Stimulated activated naive CD8-positive, alpha-beta T cell treated with anti-CD3 and anti-CD28 coated beads, Interleukin-15, amount 100 ng/mL, for 72 hours (primary cell): ENCODE data around the gene ECT2.
"Not testable (repeated sequence)": the region's sequence is repeated elsewhere in the genome, so short reads cannot be mapped to it uniquely, and the experiment has no call there.

Experiments
- ATAC-seq: fragments of 150-1000 bp; cut with Tn5 transposase; 2 replicates; pipeline ENCODE4 v1.10.0; 2021; ENCODE audit warnings: mild to moderate bottlenecking, moderate library complexity
- DNase-seq, 2 donors: peaks; one replicate each; pipeline ENCODE4 v3.0.0; 2021 to 2022
- H3K27ac Mint-ChIP-seq, 2 donors: one replicate each; pipeline ENCODE4 v1.8.0; 2022; ENCODE audit warnings: mild to moderate bottlenecking in 2 of 2, mixed read lengths in 2 of 2, moderate library complexity in 2 of 2
- H3K27me3 Mint-ChIP-seq: one replicate; pipeline ENCODE4 v1.8.0; 2022; ENCODE audit warnings: mixed read lengths
- H3K4me1 Mint-ChIP-seq: one replicate; pipeline ENCODE4 v1.8.0; 2022; ENCODE audit warnings: mild to moderate bottlenecking, mixed read lengths
- H3K4me3 Mint-ChIP-seq, 2 donors: one replicate each; pipeline ENCODE4 v1.8.0; 2022; ENCODE audit warnings: mild to moderate bottlenecking in 2 of 2, mixed read lengths in 2 of 2, moderate library complexity in 1 of 2
- H3K9me3 Mint-ChIP-seq, 2 donors: one replicate each; pipeline ENCODE4 v1.8.0; 2022; ENCODE audit warnings: mixed read lengths in 2 of 2

The ECT2 gene

DNA sequence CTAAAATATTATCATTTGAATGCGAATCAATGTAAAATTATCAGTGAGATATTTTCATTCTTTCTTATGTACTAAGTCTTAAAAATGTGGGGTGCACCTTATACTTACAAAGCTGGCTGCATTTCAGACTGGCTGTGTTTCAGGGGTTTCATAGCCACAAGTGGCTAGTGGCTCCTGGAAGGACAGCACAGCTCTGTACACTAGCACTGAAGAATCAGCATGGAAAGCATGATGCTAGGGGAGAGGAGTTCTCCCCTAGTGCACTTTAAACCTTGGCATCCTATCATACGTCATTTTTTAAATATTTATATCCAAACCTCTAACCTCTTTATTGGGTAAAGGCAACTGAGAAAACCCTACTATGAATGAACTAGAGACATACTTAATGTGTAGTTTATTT is 66.4 kb downstream of the ECT2 start:
- no peak overlapping the region for H3K27ac Mint-ChIP-seq
- no peaks in the 10 kb centered on the region for H3K9me3 Mint-ChIP-seq
- H3K27me3 Mint-ChIP-seq, result no peaks in the 10 kb centered on the region
- DNase-seq (no peak), ATAC-seq (no peak)
- no peak overlapping the region for H3K4me3 Mint-ChIP-seq
- H3K4me1 Mint-ChIP-seq, result no peaks in the 10 kb centered on the region

DNA sequence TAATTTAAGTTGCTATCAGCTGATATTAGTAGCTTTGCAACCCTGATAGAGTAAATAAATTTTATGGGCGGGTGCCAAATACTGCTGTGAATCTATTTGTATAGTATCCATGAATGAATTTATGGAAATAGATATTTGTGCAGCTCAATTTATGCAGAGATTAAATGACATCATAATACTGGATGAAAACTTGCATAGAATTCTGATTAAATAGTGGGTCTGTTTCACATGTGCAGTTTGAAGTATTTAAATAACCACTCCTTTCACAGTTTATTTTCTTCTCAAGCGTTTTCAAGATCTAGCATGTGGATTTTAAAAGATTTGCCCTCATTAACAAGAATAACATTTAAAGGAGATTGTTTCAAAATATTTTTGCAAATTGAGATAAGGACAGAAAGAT is 70.0 kb downstream of the ECT2 start:
- H3K27me3 Mint-ChIP-seq, result no peaks in the 10 kb centered on the region
- no peak for ATAC-seq
- H3K27ac Mint-ChIP-seq, result no peak overlapping the region
- no peaks in the 10 kb centered on the region for H3K9me3 Mint-ChIP-seq
- no peaks in the 10 kb centered on the region for H3K4me1 Mint-ChIP-seq
- H3K4me3 Mint-ChIP-seq, result no peak overlapping the region
- DNase-seq, result no peak

DNA sequence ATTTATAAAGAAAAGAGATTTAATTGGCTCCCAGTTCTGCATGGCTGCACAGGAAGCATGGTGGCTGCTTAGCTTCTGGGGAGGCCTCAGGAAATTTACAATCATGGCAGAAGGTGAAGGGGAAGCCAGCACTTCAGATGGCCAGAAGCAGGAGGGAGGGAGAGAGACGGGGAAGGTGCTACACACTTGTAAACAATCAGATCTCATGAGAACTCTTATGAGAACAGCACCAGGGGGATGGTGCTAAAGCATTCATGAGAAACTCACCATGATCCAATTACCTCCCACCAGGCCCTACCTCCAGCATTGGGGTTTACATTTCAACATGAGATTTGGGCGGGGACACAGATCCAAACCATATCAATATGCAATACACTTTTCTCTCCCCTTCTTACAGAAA is 73.7 kb downstream of the ECT2 start:
- H3K4me3 Mint-ChIP-seq, result no peak overlapping the region
- ATAC-seq, result no peak

DNA sequence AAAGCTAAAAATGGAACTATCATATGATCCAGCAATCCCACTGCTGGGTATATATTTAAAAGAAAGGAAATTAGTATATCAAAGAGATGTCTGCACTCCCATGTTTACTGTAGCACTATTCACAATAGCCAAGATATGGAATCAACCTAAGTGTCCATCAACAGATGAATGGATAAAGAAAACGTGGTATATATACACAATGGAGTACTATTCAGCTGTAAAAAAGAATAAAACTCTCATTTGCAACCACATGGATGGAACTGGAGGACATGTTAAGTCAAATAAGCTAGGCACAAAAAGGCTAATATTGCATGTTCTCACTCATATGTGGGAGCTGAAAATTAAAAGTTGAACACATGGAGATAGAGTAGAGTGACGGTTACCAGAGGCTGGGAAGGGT is 76.7 kb downstream of the ECT2 start:
- not testable (repeated sequence) for H3K27ac Mint-ChIP-seq, DNase-seq, H3K27me3 Mint-ChIP-seq, ATAC-seq, H3K4me1 Mint-ChIP-seq, H3K4me3 Mint-ChIP-seq
- H3K9me3 Mint-ChIP-seq, result peaks cover 5 to 15% of the 10 kb centered on the region in 2 donors

More for the DNA sequence above, 73.7 kb downstream of the ECT2 start:
- DNase-seq, result no peak
- Mint-ChIP-seq H3K27me3 (no peaks in the 10 kb centered on the region), H3K9me3 (peaks cover 5 to 15% of the 10 kb centered on the region in 2 donors), H3K27ac (no peak overlapping the region), H3K4me1 (no peaks in the 10 kb centered on the region)

DNA sequence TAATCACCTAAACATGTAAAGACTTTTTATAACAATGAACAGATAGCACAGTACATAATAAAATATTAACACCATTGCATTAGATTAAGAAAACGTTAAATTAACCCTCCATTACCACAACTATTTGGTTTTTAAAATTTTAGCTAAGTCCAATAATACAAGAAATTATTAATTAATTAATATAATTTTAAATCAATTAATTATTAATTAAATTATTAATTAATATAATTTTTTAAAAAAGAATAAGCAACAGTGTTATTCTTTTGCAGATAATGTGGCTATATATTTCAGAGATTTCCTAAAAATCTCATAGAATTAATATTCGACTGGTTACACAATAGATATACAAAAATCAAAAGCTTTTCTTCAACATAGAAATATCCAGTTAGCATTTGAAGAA is 82.5 kb downstream of the ECT2 start:
- Mint-ChIP-seq H3K27ac (no peak overlapping the region), H3K9me3 (no peaks in the 10 kb centered on the region), H3K27me3 (peaks cover 12% of the 10 kb centered on the region), H3K4me3 (no peak overlapping the region), H3K4me1 (no peaks in the 10 kb centered on the region)
- ATAC-seq (no peak), DNase-seq (no peak)

DNA sequence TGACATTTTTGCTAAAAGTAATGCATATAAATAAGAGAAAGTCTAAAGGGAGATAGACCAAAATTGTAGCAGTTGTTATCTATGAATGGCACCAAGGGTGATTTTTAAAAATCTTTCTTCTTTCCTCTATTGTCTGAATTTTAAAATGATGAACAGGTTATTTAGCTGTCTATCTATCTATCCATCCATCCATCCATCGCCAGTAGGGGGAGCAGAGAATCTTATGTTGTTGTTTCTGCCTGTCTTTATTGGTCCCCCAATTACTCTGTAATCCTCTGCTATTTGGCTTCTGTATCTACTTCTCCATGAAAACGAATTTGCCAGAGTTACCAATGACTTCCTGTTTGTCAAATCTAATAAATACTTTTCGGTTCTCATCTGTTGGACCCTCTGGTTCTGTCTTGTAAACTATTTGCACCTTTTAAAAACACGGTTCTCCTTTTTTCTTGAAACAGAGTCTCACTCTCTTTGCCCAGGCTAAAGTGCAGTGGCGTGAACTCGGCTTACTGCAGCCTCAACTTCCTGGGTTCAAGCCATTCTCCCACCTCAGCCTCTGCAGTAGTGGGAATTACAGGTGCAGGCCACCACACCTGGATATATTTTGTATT is 86.0 kb downstream of the ECT2 start:
- H3K27ac Mint-ChIP-seq, result no peak overlapping the region
- DNase-seq, result no peak

DNA sequence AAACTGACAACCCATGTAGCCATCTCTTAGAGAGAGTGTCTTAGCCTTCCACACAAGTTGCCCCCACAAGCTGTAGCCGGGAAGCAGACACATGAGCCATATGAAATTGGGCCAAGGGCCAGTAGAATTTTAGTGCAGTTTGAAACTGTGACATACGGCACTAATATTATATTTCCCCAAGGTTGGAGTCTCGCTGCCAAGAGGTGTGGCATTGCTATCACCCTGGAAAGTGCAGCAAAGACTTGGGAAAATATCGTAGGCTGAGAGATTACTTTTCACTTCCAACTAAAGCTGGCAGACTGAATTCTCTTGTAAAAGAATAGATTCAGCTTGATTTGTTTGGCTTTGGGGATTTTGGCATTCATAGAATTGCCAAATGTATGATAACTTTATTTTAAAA is 89.2 kb downstream of the ECT2 start:
- DNase-seq (no peak), ATAC-seq (no peak)
- Mint-ChIP-seq H3K27me3 (peaks cover 20% of the 10 kb centered on the region), H3K4me1 (no peaks in the 10 kb centered on the region), H3K27ac (no peak overlapping the region), H3K4me3 (no peak overlapping the region), H3K9me3 (peaks cover 0 to 4% of the 10 kb centered on the region in 2 donors)

More for the DNA sequence above, 86.0 kb downstream of the ECT2 start:
- Mint-ChIP-seq H3K4me3 (no peak overlapping the region), H3K27me3 (peaks cover 12% of the 10 kb centered on the region), H3K9me3 (peaks cover 0 to 4% of the 10 kb centered on the region in 2 donors), H3K4me1 (no peaks in the 10 kb centered on the region)
- no peak for ATAC-seq

DNA sequence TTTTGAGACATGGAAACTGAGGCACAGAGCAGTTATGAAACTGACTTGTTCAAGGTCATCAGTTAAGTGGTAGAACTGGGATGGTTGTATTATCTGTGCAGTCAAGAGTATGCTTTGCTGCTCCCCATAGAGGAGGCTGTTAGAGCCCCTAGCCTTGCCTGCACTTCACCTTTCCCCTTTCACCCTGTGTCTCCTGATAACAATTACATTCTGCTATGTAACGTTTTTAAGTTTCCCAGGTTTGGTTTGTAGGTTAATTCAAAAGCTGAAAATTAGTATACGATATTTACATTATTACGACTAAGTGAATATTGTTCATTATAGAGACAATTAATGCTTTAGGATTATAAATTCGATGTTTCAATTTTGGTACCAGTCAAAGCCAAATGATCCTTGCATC is 89.9 kb downstream of the ECT2 start:
- no peak for ATAC-seq
- peaks cover 20% of the 10 kb centered on the region for H3K27me3 Mint-ChIP-seq

DNA sequence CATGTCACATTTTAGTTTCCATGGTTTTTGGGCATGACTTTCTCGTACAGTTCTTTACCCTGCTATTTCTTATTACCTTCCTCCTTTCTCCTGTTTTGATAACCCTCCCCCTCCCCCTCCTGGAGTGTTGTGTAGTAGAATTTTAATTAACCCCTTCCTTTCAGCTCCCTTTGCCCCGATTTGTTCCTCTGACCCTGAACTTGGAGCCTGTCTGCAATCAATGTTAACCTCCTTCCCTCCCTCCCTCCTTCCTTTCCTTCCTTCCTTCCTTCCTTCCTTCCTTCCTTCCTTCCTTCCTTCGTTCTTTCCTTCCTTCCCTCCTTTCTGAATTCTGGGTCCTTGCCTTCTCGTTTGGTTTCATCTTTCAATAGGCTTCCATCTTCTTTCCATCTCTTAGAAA is 90.4 kb downstream of the ECT2 start:
- Mint-ChIP-seq H3K9me3 (peaks cover 0 to 4% of the 10 kb centered on the region in 2 donors), H3K4me3 (no peak overlapping the region), H3K4me1 (peaks cover under 1% of the 10 kb centered on the region), H3K27me3 (peaks cover 20% of the 10 kb centered on the region), H3K27ac (no peak overlapping the region)
- DNase-seq (no peak), ATAC-seq (no peak)

More for the DNA sequence above, 89.9 kb downstream of the ECT2 start:
- H3K27ac Mint-ChIP-seq, result no peak overlapping the region
- peaks cover 0 to 4% of the 10 kb centered on the region in 2 donors for H3K9me3 Mint-ChIP-seq
- H3K4me1 Mint-ChIP-seq, result no peaks in the 10 kb centered on the region
- no peak overlapping the region for H3K4me3 Mint-ChIP-seq
- no peak for DNase-seq

DNA sequence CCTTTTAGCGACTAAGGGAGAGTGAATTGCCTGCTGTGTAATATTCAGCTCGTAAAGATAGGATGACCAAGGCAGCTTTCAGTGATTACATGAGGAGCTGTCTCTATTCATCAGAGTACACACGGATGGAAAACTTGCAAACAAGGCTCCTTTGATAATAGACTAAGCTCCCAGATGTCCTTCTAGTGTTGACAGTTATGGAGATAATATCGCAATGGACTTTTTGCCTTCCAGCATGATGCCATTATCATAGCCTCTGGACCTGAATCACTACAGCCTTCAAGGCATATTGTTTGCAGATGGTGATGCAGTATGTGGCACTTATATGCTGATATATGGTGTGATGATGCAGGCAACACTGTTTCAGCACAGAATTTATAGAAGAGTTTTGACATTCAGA is 93.9 kb downstream of the ECT2 start:
- H3K4me1 Mint-ChIP-seq, result peaks cover 5% of the 10 kb centered on the region
- DNase-seq, result no peak
- H3K27ac Mint-ChIP-seq, result no peak overlapping the region
- H3K9me3 Mint-ChIP-seq, result peaks cover 0 to 4% of the 10 kb centered on the region in 2 donors
- peaks cover 7% of the 10 kb centered on the region for H3K27me3 Mint-ChIP-seq
- no peak overlapping the region for H3K4me3 Mint-ChIP-seq
- no peak for ATAC-seq

DNA sequence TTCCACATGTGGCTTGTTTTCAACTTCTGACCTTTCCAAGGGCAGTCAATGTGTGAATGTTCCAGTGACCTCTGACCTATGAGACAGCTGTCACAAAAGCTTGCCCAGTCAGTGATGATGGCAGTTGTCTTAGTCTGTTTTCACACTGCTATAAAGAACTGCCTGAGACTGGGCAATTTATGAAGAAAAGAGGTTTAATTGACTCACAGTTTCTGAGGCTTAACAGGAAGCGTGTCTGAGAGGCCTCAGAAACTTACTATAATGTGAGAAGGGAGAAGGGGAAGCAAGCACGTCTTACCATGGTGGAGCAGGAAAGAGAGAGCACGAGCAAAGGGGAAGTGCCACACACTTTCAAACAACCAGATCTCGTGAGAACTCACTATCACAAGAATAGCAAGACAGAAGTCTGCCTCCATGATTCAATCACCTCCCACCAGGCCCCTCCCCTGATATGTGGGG is 95.6 kb downstream of the ECT2 start:
- Mint-ChIP-seq H3K4me1 (peaks cover 5% of the 10 kb centered on the region), H3K27me3 (peaks cover 14% of the 10 kb centered on the region), H3K9me3 (peaks cover 0 to 1% of the 10 kb centered on the region in 2 donors), H3K27ac (no peak overlapping the region), H3K4me3 (no peak overlapping the region)
- peak; percentile 57 for ATAC-seq
- DNase-seq, result no peak

DNA sequence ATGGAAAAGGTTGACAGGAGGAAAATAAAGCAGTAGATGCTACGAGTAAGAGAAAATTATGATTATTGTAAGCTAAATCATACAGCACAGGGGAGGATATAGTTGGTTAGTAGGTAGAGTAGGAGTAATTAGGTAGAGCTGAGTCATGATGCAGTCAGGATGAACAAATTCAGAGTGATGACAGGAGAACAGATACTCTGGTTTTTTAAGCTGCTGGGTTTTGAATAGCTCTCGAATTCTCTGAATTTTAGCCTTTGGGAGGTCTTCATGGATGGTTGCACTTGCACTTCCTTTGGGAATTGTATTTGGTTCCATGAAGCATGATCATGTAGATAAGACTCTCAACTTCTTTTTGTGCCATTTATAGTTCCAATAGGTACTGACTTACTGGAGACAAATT is 96.2 kb downstream of the ECT2 start:
- H3K9me3 Mint-ChIP-seq, result no peaks in the 10 kb centered on the region
- H3K27ac Mint-ChIP-seq, result peak overlapping the region in 1 of 2 donors; percentile 55
- H3K4me3 Mint-ChIP-seq, result no peak overlapping the region
- DNase-seq (no peak), ATAC-seq (no peak)
- H3K27me3 Mint-ChIP-seq, result peaks cover 14% of the 10 kb centered on the region
- H3K4me1 Mint-ChIP-seq, result peaks cover 5% of the 10 kb centered on the region

DNA sequence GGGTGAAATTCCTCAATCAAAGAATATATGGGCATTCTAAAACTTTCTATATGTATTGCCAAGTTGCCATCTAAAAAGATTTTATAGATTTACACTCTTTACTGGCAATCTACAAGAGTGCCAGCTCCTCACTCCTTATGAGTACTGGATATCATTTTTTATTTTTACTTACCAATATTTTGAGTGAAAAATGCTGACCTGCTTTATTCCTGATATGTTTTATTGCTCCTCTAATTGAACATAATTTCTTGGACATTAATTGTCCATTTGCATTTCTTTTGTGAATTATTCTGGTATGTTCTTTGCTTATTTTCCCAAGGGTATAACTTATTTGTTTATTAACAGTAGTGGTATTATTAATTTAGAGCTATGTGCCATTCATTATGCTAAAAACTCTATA is 96.8 kb downstream of the ECT2 start:
- H3K27ac Mint-ChIP-seq, result no peak overlapping the region
- H3K9me3 Mint-ChIP-seq, result no peaks in the 10 kb centered on the region
- peaks cover 5% of the 10 kb centered on the region for H3K4me1 Mint-ChIP-seq
- ATAC-seq, result no peak
- DNase-seq, result no peak
- no peak overlapping the region for H3K4me3 Mint-ChIP-seq
- H3K27me3 Mint-ChIP-seq, result peaks cover 14% of the 10 kb centered on the region

DNA sequence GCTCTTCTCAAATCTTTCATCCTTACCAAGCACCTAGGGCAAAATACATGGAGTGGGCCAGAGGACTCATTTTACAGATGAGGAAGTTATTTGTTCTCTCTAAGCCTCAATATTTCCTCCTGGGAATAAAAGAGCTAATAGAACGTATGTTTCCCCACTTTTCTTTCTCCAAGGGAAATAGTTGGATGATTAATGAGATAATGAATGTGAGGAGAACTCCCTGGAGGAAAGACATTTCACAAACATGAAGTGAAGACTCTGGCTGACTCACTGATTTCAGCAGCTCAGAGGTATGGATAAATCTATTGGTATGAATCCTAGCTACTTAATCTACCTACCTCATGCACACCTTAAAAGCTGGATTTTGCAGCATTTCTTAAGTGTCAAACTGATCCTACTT is 98.4 kb downstream of the ECT2 start:
- peaks cover 5% of the 10 kb centered on the region for H3K4me1 Mint-ChIP-seq

DNA sequence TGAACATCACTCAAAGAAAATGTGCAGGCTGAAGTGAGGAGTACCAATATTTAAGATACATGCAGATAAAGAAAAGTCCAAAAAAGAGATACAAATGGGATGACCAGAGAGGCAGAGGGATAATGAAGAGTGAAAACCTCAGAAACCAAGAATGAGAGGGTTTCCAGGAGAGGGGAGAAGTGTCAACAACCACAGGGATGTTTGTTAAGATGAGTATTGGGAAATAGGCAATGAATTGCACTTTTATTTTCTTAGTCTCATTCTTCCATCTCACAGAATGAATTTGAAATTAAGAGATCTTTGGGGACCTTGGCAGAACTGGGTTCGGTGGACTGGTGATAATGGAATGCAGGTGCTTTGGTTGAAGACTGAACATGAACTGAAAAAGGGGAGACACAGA is 102.5 kb downstream of the ECT2 start:
- Mint-ChIP-seq H3K27ac (no peak overlapping the region), H3K4me1 (no peaks in the 10 kb centered on the region), H3K9me3 (no peaks in the 10 kb centered on the region), H3K27me3 (peaks cover 15% of the 10 kb centered on the region), H3K4me3 (no peak overlapping the region)
- ATAC-seq, result no peak
- DNase-seq, result no peak

More for the DNA sequence above, 98.4 kb downstream of the ECT2 start:
- DNase-seq (no peak), ATAC-seq (no peak)
- no peak overlapping the region for H3K4me3 Mint-ChIP-seq
- H3K27me3 Mint-ChIP-seq, result peaks cover 7% of the 10 kb centered on the region
- no peak overlapping the region for H3K27ac Mint-ChIP-seq
- H3K9me3 Mint-ChIP-seq, result no peaks in the 10 kb centered on the region

DNA sequence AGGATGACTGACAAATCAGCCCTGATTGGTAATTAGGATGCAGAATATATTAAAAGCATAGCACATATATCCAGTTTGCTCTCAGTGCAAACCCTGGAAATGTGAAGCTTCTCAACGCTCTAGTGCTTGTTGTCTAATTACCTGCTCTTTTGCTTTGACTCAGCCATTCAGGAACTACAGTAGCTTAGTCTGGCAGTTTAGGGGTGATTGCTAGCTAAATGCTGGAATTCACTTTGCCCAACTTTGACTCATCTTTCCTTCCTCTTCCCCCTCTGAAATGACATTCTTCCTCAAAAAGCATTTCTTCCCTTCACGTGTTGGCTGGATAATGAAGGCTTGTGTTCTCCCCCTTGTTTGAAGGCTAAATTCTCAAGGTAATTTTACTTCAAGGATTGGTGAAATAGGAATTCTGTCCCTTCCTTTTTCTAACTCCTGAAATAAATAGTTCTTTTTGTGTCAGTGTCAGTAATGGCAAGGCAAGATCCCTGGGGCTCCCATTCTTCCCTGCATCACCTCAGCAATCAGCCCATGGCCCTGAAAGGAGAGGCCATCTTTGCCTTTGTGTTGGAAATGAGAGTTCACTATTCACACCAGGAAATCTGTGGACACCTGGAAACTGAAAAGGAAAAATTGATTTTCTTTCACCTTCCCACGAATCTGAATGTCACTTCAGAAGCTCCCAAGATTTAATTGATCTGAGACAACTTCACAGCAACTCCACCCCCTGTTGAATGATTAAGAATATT is 103.6 kb downstream of the ECT2 start:
- H3K4me1 Mint-ChIP-seq, result no peaks in the 10 kb centered on the region
- H3K27ac Mint-ChIP-seq, result no peak overlapping the region
- H3K9me3 Mint-ChIP-seq, result no peaks in the 10 kb centered on the region
- peaks cover 20% of the 10 kb centered on the region for H3K27me3 Mint-ChIP-seq
- ATAC-seq (no peak), DNase-seq (no peak)
- H3K4me3 Mint-ChIP-seq, result no peak overlapping the region
